Measurements from ENCODE around the gene ZNF506.

- TF ChIP-seq, protein P1, sequence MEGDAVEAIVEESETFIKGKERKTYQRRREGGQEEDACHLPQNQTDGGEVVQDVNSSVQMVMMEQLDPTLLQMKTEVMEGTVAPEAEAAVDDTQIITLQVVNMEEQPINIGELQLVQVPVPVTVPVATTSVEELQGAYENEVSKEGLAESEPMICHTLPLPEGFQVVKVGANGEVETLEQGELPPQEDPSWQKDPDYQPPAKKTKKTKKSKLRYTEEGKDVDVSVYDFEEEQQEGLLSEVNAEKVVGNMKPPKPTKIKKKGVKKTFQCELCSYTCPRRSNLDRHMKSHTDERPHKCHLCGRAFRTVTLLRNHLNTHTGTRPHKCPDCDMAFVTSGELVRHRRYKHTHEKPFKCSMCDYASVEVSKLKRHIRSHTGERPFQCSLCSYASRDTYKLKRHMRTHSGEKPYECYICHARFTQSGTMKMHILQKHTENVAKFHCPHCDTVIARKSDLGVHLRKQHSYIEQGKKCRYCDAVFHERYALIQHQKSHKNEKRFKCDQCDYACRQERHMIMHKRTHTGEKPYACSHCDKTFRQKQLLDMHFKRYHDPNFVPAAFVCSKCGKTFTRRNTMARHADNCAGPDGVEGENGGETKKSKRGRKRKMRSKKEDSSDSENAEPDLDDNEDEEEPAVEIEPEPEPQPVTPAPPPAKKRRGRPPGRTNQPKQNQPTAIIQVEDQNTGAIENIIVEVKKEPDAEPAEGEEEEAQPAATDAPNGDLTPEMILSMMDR (conservative IDR thresholded peaks at IDR 0.05; ENCODE audit: low read length) = no peak
- no peak for TF ChIP-seq EZH2phosphoT487 (IDR thresholded peaks at IDR 0.05; ENCODE audit: borderline replicate concordance)
Observed at GRCh38 chr19:19823916-19824315, 2.4 kb upstream of the ZNF506 start.
